ENCODE results near the gene RAMP2. TPM values are rescaled to one million over a fixed set of nuclear protein-coding genes. Genes with fewer than 3 reads are reported as not detected.

The RAMP2 gene
- total RNA-seq, 1 experiment from 2014 or later = not detected

DNA sequence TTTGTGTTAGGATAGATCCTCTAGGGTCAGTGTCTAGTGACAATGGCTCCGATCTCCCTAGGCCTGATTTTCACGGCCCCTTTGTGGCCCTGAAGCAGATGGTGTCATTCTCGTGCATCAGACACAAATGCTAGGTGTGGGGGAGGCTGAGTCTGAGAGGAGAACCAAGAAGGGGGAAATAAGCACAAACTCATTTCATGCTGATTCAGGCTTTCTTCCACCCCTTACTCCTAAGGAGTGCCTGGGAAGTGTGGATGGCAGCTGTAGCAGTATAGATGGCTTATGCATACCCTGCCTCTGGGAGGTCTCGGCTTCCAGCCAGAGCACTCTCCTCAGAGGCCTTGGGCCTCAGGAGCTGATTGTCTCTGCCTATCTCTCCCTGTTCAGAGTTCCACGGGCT, 17.5 kb downstream of the RAMP2 start:
- no peak overlapping the region for H3K9ac ChIP-seq (ENCODE audit: low read length)
- peaks cover 52% of the 10 kb centered on the region for H3K79me2 ChIP-seq (ENCODE audit: low read length)
- ChIA-PET CTCF (no interaction called here), POLR2A (ENCODE audit: unreplicated experiment) (no interaction called here)
- no peak overlapping the region for H2AFZ ChIP-seq (ENCODE audit: low read length)
- no peak overlapping the region for H3K4me2 ChIP-seq (ENCODE audit: low read length)
- H3K36me3 ChIP-seq (ENCODE audit: low read depth, low read length) = no peaks in the 10 kb centered on the region; the same call in 1 of the 2 replicates
- no peak overlapping the region for H3K4me3 ChIP-seq (ENCODE audit: low read length)
- intact Hi-C loops (cut with micrococcal nuclease) = no loop called here
- peaks cover 37% of the 10 kb centered on the region for H3K4me1 ChIP-seq (ENCODE audit: insufficient read depth, low read length)
- peaks cover 7% of the 10 kb centered on the region for H3F3A ChIP-seq (ENCODE audit: low read length, unreplicated experiment)
- no peaks in the 10 kb centered on the region for H4K20me1 ChIP-seq (ENCODE audit: low read length)
- ATAC-seq (no peak), DNase-seq (no peak)
- H3K9me2 ChIP-seq (replicated peaks; ENCODE audit: low read length) = no peaks in the 10 kb centered on the region
- TF ChIP-seq, protein P1, sequence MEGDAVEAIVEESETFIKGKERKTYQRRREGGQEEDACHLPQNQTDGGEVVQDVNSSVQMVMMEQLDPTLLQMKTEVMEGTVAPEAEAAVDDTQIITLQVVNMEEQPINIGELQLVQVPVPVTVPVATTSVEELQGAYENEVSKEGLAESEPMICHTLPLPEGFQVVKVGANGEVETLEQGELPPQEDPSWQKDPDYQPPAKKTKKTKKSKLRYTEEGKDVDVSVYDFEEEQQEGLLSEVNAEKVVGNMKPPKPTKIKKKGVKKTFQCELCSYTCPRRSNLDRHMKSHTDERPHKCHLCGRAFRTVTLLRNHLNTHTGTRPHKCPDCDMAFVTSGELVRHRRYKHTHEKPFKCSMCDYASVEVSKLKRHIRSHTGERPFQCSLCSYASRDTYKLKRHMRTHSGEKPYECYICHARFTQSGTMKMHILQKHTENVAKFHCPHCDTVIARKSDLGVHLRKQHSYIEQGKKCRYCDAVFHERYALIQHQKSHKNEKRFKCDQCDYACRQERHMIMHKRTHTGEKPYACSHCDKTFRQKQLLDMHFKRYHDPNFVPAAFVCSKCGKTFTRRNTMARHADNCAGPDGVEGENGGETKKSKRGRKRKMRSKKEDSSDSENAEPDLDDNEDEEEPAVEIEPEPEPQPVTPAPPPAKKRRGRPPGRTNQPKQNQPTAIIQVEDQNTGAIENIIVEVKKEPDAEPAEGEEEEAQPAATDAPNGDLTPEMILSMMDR (conservative IDR thresholded peaks at IDR 0.05; ENCODE audit: low read depth, low read length) = no peak
- TF ChIP-seq EZH2 (IDR thresholded peaks at IDR 0.05; ENCODE audit: low read length, unreplicated experiment) = no peak
- no peak for TF ChIP-seq EZH2phosphoT487 (IDR thresholded peaks at IDR 0.05; ENCODE audit: borderline replicate concordance, low read length)
- H3K9me3 ChIP-seq (ENCODE audit: low read length) = no peaks in the 10 kb centered on the region
- no peak overlapping the region for H3K27ac ChIP-seq (ENCODE audit: low read length)
- no TSS peak for BruUV-seq (replicated peaks)
- H3K27me3 ChIP-seq (ENCODE audit: low read length) = no peaks in the 10 kb centered on the region

DNA sequence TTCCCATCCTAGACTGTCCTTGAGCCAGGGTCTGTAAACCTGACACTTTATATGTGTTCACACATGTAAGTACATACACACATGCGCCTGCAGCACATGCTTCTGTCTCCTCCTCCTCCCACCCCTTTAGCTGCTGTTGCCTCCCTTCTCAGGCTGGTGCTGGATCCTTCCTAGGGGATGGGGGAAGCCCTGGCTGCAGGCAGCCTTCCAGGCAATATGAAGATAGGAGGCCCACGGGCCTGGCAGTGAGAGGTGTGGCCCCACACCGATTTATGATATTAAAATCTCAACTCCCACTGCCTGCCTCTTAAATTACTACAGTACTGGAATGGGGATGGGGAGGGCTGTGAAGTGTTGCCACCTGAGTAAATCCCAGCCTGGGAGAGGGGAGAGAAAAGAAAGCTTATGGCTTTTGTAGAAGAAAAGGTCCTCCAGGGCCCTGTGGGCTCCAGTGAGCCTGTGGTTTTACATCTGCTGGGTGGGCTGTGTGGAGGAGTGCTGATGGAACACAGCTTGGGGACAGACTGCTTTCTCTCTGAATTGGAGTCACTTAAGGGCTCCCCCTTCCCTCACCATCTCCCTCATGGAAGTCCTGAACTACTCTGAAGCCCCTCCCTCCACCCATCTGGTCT, 18.4 kb downstream of the RAMP2 start:
- peak overlapping the region; percentile 99 for H3K4me3 ChIP-seq (ENCODE audit: low read length)

More for the DNA sequence above, 18.4 kb downstream of the RAMP2 start:
- ChIA-PET CTCF (interaction anchor here (0.7 to 1.1 kb wide), 3 partner anchors 103 to 218 kb away, joined by 3 to 4 read pairs (median 3); partner anchors contain the start of gene RPL27), POLR2A (ENCODE audit: unreplicated experiment) (interaction anchor here (0.6 kb wide), 2 partner anchors 26 to 163 kb away, joined by 6 to 9 read pairs; no protein-coding TSS in a partner anchor)
- peak; percentile 1 for ATAC-seq
- Histone ChIP-seq H3K4me2 (ENCODE audit: low read length) (peak overlapping the region; percentile 93), H4K20me1 (ENCODE audit: low read length) (no peaks in the 10 kb centered on the region), H2AFZ (ENCODE audit: low read length) (no peak overlapping the region), H3K9ac (ENCODE audit: low read length) (no peak overlapping the region), H3K27ac (ENCODE audit: low read length) (peak overlapping the region; percentile 76), H3K4me1 (ENCODE audit: insufficient read depth, low read length) (peaks cover 39% of the 10 kb centered on the region), H3K36me3 (ENCODE audit: low read depth, low read length) (peaks cover 4% of the 10 kb centered on the region), H3F3A (ENCODE audit: low read length, unreplicated experiment) (peaks cover under 1% of the 10 kb centered on the region), H3K27me3 (ENCODE audit: low read length) (no peaks in the 10 kb centered on the region), H3K9me3 (ENCODE audit: low read length) (no peaks in the 10 kb centered on the region), H3K79me2 (ENCODE audit: low read length) (peaks cover 52% of the 10 kb centered on the region), H3K9me2 (replicated peaks; ENCODE audit: low read length) (no peaks in the 10 kb centered on the region)
- DNase-seq = no peak
- no TSS peak for BruUV-seq (replicated peaks)
- TF ChIP-seq EZH2phosphoT487 (IDR thresholded peaks at IDR 0.05; ENCODE audit: borderline replicate concordance, low read length) (no peak), EZH2 (IDR thresholded peaks at IDR 0.05; ENCODE audit: low read length, unreplicated experiment) (no peak)
- TF ChIP-seq, protein P1 (conservative IDR thresholded peaks at IDR 0.05; ENCODE audit: low read depth, low read length) = no peak
- intact Hi-C loops (cut with micrococcal nuclease) = no loop called here

All from PC-3 (cell line).